Endodermal cell (in vitro differentiated cells): ENCODE measurements around the gene BTBD19. TPM values are rescaled to one million over a fixed set of nuclear protein-coding genes. Genes with fewer than 3 reads are reported as not detected.
A peak's percentile ranks its signal among the peaks of the same experiment; 100 is the strongest.
"Not testable (repeated sequence)": the region's sequence is repeated elsewhere in the genome, so short reads cannot be mapped to it uniquely, and the experiment has no call there.

Experiments used
- DNase-seq: peaks from one replicate; pipeline ENCODE4 v3.0.0-alpha.2; 2017
- H3K27ac ChIP-seq: 2 replicates; pipeline ENCODE4 v1.5.1; 2013; ENCODE audit warnings: mild to moderate bottlenecking, low read depth, low read length, moderate library complexity
- H3K27me3 ChIP-seq: 2 replicates; pipeline ENCODE4 v1.6.1; 2013; ENCODE audit warnings: mild to moderate bottlenecking, low read length, moderate library complexity; ENCODE audit not compliant: insufficient read depth, control insufficient read depth, poor library complexity, severe bottlenecking
- H3K36me3 ChIP-seq: 2 replicates; pipeline ENCODE4 v1.7.0; 2013; ENCODE audit warnings: mild to moderate bottlenecking, low read length, moderate library complexity; ENCODE audit not compliant: control insufficient read depth, insufficient read depth
- H3K4me1 ChIP-seq: one replicate; pipeline ENCODE4 v1.7.0; 2013; ENCODE audit warnings: low read length; ENCODE audit not compliant: control insufficient read depth, insufficient read depth
- H3K4me3 ChIP-seq: 2 replicates; pipeline ENCODE4 v1.5.1; 2013; ENCODE audit warnings: mild to moderate bottlenecking, low read length, moderate library complexity
- H3K9ac ChIP-seq: 2 replicates; pipeline ENCODE4 v1.6.1; 2013; ENCODE audit warnings: mild to moderate bottlenecking, low read length, moderate library complexity; ENCODE audit not compliant: poor library complexity, severe bottlenecking; ENCODE audit errors: extremely low read depth
- H3K9me3 ChIP-seq: 2 replicates; pipeline ENCODE4 v1.6.1; 2013; ENCODE audit warnings: mild to moderate bottlenecking, low read length, moderate library complexity; ENCODE audit not compliant: control insufficient read depth
- H3K27ac Mint-ChIP-seq: 2 replicates; pipeline ENCODE4 v1.8.0; 2020; ENCODE audit warnings: mixed read lengths
- H3K27me3 Mint-ChIP-seq: 2 replicates; pipeline ENCODE4 v1.8.0; 2021; ENCODE audit warnings: mild to moderate bottlenecking, mixed read lengths; ENCODE audit not compliant: insufficient read depth
- H3K36me3 Mint-ChIP-seq: 2 replicates; pipeline ENCODE4 v1.8.0; 2020; ENCODE audit warnings: low read depth, mixed read lengths
- H3K4me1 Mint-ChIP-seq: 2 replicates; pipeline ENCODE4 v1.8.0; 2020; ENCODE audit warnings: mixed read lengths
- H3K4me3 Mint-ChIP-seq: 2 replicates; pipeline ENCODE4 v1.8.0; 2020; ENCODE audit warnings: mild to moderate bottlenecking, moderate library complexity, mixed read lengths
- H3K9me3 Mint-ChIP-seq: 2 replicates; pipeline ENCODE4 v1.8.0; 2020; ENCODE audit warnings: mild to moderate bottlenecking, mixed read lengths
- WGBS, 2 experiments: methylation state at CpG; one replicate each; pipeline versions ENCODE4 v1.1.5 to v1.1.7; 2013; ENCODE audit warnings: missing lambda C conversion rate in 2 of 2, mixed read lengths in 1 of 2; ENCODE audit not compliant: insufficient coverage in 1 of 2, insufficient read length in 1 of 2; 5-methylcytosine and 5-hydroxymethylcytosine counted together
- total RNA-seq, 2 donors: library from RNA; stranded (reverse); fragmentation: NEBNext Ultra II Directional in 1 of 2; extraction: Animal tissue kit (Norgen Biotek cat#: 25700) in 1 of 2; gene quantifications; 2 replicates in 1 of 2; 3 replicates in 1 of 2; pipeline ENCODE4 v1.2.1, GENCODE V29; 2021
- TF ChIP-seq, protein P1 (sequence below): fragments of 200-600 bp; sonication (generic); conservative IDR thresholded peaks from 2 replicates; pipeline ENCODE4 v1.5.0; 2021; ENCODE audit warnings: antibody characterized with exemption, mild to moderate bottlenecking

The BTBD19 gene
- total RNA-seq, 2 donors from 2014 or later = 7.4 to 7.9 TPM

DNA sequence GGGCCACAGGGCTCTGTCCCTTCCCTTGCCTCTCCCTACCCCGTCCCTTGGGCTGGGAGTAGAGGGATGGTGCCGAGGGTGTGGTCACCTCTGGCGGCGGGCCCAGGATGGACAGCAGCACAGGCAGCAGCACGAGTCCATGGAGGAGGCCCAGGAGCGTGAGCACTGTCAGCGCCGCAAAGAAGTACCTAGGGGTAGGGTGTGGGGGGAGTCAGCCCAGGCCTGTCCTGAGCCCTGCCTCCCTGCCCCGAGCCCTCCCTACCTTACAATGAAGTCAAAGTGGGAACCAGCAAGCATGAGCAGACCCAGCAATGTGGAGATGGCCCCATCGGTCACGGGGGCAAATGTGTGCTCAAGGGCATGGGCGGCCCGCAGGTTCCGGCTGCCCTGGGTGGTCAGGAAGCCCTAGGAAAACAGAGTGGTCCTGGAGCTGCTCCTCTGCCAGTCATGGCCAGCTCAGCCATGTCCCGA lies 14.7 kb downstream of the BTBD19 start:
- Mint-ChIP-seq H3K27ac (no peak overlapping the region), H3K4me3 (no peak overlapping the region), H3K36me3 (no peaks in the 10 kb centered on the region), H3K4me1 (peaks cover 17% of the 10 kb centered on the region), H3K9me3 (no peaks in the 10 kb centered on the region), H3K27me3 (peaks cover 2% of the 10 kb centered on the region)
- TF ChIP-seq, protein P1, sequence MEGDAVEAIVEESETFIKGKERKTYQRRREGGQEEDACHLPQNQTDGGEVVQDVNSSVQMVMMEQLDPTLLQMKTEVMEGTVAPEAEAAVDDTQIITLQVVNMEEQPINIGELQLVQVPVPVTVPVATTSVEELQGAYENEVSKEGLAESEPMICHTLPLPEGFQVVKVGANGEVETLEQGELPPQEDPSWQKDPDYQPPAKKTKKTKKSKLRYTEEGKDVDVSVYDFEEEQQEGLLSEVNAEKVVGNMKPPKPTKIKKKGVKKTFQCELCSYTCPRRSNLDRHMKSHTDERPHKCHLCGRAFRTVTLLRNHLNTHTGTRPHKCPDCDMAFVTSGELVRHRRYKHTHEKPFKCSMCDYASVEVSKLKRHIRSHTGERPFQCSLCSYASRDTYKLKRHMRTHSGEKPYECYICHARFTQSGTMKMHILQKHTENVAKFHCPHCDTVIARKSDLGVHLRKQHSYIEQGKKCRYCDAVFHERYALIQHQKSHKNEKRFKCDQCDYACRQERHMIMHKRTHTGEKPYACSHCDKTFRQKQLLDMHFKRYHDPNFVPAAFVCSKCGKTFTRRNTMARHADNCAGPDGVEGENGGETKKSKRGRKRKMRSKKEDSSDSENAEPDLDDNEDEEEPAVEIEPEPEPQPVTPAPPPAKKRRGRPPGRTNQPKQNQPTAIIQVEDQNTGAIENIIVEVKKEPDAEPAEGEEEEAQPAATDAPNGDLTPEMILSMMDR = no peak
- H3K9ac ChIP-seq = no peak overlapping the region
- 93 to 100% methylated on average over 6 to 15 of the region's 15 CpGs for WGBS, 2 experiments
- H3K27me3 ChIP-seq = no peaks in the 10 kb centered on the region
- H3K9me3 ChIP-seq = no peaks in the 10 kb centered on the region
- H3K27ac ChIP-seq = no peak overlapping the region
- H3K4me3 ChIP-seq = no peak overlapping the region
- H3K4me1 ChIP-seq = no peaks in the 10 kb centered on the region
- H3K36me3 ChIP-seq = no peaks in the 10 kb centered on the region
- DNase-seq = peak; percentile 43

DNA sequence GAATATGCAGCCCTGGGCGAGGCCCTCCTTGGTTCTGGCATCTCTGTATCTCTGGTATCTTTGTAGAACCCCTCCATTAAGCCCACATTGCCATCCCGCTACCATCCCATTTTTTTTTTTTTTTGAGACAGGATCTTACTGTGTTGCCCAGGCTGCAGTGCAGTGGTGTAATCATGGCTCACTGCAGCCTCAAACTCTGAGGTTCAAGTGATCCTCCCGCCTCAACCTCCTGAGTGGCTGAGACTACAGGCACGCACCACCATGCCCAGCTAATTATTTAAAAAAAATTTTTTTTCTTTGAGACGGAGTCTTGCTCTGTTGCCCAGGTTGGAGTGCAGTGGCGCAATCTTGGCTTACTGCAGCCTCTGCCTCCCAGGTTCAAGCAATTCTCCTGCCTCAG lies 16.1 kb downstream of the BTBD19 start:
- peaks cover 13% of the 10 kb centered on the region for H3K4me1 Mint-ChIP-seq
- not testable (repeated sequence) for H3K27me3 ChIP-seq, DNase-seq, H3K4me3 Mint-ChIP-seq, H3K27ac Mint-ChIP-seq, H3K4me3 ChIP-seq, H3K9me3 ChIP-seq, H3K4me1 ChIP-seq, H3K36me3 Mint-ChIP-seq, H3K9me3 Mint-ChIP-seq, H3K36me3 ChIP-seq, H3K27ac ChIP-seq, H3K27me3 Mint-ChIP-seq, H3K9ac ChIP-seq
- WGBS, 2 experiments = 92 to 100% methylated on average over 4 to 6 of the region's 6 CpGs

DNA sequence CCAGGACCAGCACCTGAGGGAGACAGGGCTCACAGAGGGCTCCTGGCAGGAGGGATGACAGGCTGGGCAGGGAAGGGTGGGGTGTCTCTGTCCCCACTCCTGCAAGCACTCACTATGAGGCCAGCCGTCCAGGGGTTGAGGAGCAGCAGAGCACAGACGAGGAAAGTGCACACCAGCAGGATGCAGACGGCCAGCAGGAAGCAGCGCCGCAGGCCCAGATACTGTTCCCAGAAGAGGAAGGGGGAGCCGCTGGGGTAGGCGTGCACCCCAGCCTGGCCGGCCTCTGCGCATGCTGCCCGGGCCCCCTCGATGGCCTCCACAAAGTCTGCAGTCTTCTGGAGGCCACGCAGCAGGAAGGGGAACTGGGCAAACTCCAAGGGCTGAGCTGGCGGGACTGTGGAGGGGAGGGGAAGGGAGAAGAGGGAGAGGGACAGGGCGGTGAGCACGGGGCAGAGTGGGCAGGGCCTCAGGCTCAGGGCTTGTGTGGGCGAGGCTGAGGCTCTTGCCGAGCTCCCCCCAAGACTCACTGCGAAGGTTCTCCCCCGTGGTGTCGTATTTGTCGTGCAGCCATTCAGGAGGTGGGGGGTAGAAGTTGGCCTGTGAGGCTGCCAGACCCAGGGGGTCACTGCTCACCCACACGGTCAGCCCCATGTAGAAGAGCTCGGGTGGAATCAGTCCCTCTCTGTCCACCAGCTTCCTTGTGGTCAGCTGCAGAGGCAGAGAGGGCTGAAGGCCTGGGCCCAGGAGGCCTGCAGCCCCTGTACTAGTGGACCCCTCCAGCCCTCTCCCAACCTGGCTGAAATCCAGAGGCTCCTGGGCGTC lies 18.3 kb downstream of the BTBD19 start:
- peaks cover 4% of the 10 kb centered on the region for H3K4me1 Mint-ChIP-seq
- H3K27ac ChIP-seq = no peak overlapping the region
- 85 to 89% methylated on average over 14 to 24 of the region's 24 CpGs for WGBS, 2 experiments
- peak; percentile 60 for DNase-seq
- no peaks in the 10 kb centered on the region for H3K36me3 Mint-ChIP-seq
- H3K27ac Mint-ChIP-seq = no peak overlapping the region
- H3K9me3 ChIP-seq = no peaks in the 10 kb centered on the region
- no peaks in the 10 kb centered on the region for H3K27me3 ChIP-seq
- H3K4me3 Mint-ChIP-seq = no peak overlapping the region
- no peaks in the 10 kb centered on the region for H3K9me3 Mint-ChIP-seq
- H3K4me1 ChIP-seq = no peaks in the 10 kb centered on the region
- no peaks in the 10 kb centered on the region for H3K36me3 ChIP-seq
- TF ChIP-seq, protein P1 = no peak
- no peak overlapping the region for H3K4me3 ChIP-seq
- no peak overlapping the region for H3K9ac ChIP-seq
- H3K27me3 Mint-ChIP-seq = no peaks in the 10 kb centered on the region
